PFSK-1 (cell line): ENCODE results near the gene SRGAP3.

ENCODE experiments used
- FOXP2 ChIP-seq: optimal IDR thresholded peaks from 2 replicates; pipeline ENCODE3; 2011; ENCODE audit warnings: borderline replicate concordance, control low read depth, inconsistent platforms; ENCODE audit not compliant: insufficient read depth; ENCODE audit errors: extremely low read length, extremely low read depth
- POLR2AphosphoS5 ChIP-seq: IDR thresholded peaks from 2 replicates; pipeline ENCODE4 v1.6.1; 2012; ENCODE audit warnings: low read depth, mild to moderate bottlenecking, control low read depth, low read length, moderate library complexity
- REST ChIP-seq, 2 experiments: IDR thresholded peaks; 2 replicates each; pipeline versions ENCODE4 v1.6.1 to v1.8.0; 2011 to 2012; ENCODE audit warnings: low read depth in 2 of 2, low read length in 2 of 2, control low read depth in 1 of 2, inconsistent platforms in 1 of 2, mild to moderate bottlenecking in 1 of 2, moderate library complexity in 1 of 2; ENCODE audit not compliant: insufficient read depth in 1 of 2
- SIN3A ChIP-seq: IDR thresholded peaks from 2 replicates; pipeline ENCODE4 v1.6.1; 2012; ENCODE audit warnings: mild to moderate bottlenecking, low read length, moderate library complexity, borderline replicate concordance; ENCODE audit not compliant: insufficient read depth
- TAF1 ChIP-seq: IDR thresholded peaks from 2 replicates; pipeline ENCODE4 v1.6.1; 2012; ENCODE audit warnings: low read length, control low read depth, borderline replicate concordance; ENCODE audit not compliant: insufficient read depth

SRGAP3 gene

GRCh38 chr3:9208605-9209152 is 40.8 kb downstream of the SRGAP3 start:
- TF ChIP-seq POLR2AphosphoS5, result no peak
- TF ChIP-seq FOXP2, result no peak
- no peak for TF ChIP-seq SIN3A
- TF ChIP-seq TAF1, result no peak
- no peak for TF ChIP-seq REST (IDR thresholded peaks at IDR 0.05; ENCODE audit: insufficient read depth in 1 of 2, low read depth in 2 of 2, low read length in 2 of 2)

- TF ChIP-seq SIN3A (no peak), REST (IDR thresholded peaks at IDR 0.05; ENCODE audit: insufficient read depth in 1 of 2, low read depth in 2 of 2, low read length in 2 of 2) (no peak), POLR2AphosphoS5 (no peak), FOXP2 (no peak), TAF1 (no peak)
These were observed 42.2 kb downstream of the SRGAP3 start for GRCh38 chr3:9207116-9207763.

- no peak for TF ChIP-seq TAF1
- no peak for TF ChIP-seq FOXP2
- no peak for TF ChIP-seq POLR2AphosphoS5
- no peak for TF ChIP-seq REST (IDR thresholded peaks at IDR 0.05; ENCODE audit: insufficient read depth in 1 of 2, low read depth in 2 of 2, low read length in 2 of 2)
- TF ChIP-seq SIN3A, result no peak
These were observed 43.2 kb downstream of the SRGAP3 start for GRCh38 chr3:9206287-9206686.

GRCh38 chr3:9205345-9206143 is 43.9 kb downstream of the SRGAP3 start:
- TF ChIP-seq SIN3A (no peak), FOXP2 (no peak), TAF1 (no peak), REST (IDR thresholded peaks at IDR 0.05; ENCODE audit: insufficient read depth in 1 of 2, low read depth in 2 of 2, low read length in 2 of 2) (no peak), POLR2AphosphoS5 (no peak)
